ENCODE data around the gene CD58.

CD58 gene

DNA sequence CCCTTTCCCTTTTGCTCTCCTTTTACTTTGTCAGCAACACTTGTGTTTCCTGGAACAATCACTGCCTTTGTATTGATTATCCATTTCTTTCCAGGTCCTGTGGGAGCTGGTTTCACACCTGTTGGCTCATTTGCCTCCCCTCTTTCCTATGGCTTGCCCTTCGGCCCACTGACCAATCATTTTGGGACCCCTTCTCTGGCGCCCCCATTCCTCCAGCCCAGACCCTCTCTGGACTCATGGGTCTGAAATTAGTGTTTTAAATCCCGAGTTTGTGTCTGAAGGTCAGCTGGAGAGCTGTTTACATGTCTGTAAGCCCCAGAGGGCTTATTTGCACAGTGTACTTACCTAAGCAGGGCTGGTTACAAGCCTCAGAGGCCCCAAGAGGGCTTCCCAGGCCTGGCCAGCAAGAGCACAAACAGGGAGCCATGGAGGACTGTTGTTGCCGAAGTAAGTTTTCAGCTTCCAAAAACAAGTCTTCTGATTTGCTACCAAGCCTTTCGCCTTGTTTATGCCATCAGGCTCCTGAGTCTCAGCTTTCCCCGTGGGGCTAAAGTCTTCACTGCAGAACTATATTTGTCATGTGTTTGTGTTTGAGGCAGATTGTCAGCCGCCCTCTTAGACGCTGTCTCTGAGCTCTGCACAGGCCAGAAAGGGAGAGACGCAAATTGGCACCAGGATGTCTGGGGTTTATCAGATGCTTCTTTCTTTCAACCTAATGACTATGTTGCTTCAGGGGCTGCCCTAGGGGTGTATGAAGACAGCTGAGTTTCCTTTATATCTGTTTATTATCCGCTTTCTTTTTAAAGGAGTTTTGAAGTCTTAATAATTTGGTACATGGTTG is 104.8 kb downstream of the CD58 start:
- peak; percentile 19 to 47 for DNase-seq

DNA sequence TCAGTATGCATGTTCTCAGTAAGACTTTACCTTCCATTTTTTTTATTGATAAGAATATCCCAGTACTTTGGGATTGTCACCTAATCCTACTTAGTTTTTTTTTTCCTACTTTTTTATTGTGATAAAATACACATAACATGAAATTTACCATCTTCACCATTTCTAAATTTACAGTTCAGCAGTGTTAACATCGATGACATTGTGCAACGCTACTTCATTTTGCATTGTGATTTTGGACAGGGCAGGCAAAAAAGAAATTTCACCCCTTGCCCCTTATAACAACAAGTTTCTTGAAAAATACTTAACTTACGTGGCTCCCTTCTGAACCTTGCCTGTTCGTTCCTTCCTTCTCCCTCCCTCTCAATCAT is 105.4 kb downstream of the CD58 start:
- no peak for DNase-seq
